Stomach (tissue), 9 donors: Measurements from ENCODE around the gene GSG1L. TPM values are rescaled to one million over a fixed set of nuclear protein-coding genes. Genes with fewer than 3 reads are reported as not detected.

Source experiments
- DNase-seq, 2 donors: peaks; one replicate each; pipeline versions ENCODE4 v3.0.0 to v3.0.0-alpha.2; 2013 to 2019
- H3K27ac ChIP-seq, 5 donors: fragments of 200-600 bp in 4 of 5; sonication (generic) in 4 of 5; one replicate each; pipeline ENCODE4 v1.5.1; 2013 to 2019; ENCODE audit warnings: mild to moderate bottlenecking in 1 of 5, moderate library complexity in 1 of 5
- H3K27me3 ChIP-seq, 3 donors: fragments of 200-600 bp; sonication (generic); one replicate each; pipeline ENCODE4 v1.5.1; 2017 to 2019; ENCODE audit warnings: mixed run types in 1 of 3
- H3K36me3 ChIP-seq, 4 donors: fragments of 200-600 bp; sonication (generic); 1 replicate in 3 of 4; 2 replicates in 1 of 4; pipeline ENCODE4 v1.5.1; 2016 to 2019
- H3K4me1 ChIP-seq, 4 donors: fragments of 200-600 bp; sonication (generic); one replicate each; pipeline ENCODE4 v1.5.1; 2016 to 2019
- H3K4me3 ChIP-seq, 4 donors: fragments of 200-600 bp; sonication (generic) in 3 of 4; one replicate each; pipeline ENCODE4 v1.5.1; 2016 to 2019; ENCODE audit warnings: mild to moderate bottlenecking in 1 of 4
- H3K9me3 ChIP-seq, 4 donors: fragments of 200-600 bp; sonication (generic); one replicate each; pipeline ENCODE4 v1.5.1; 2016 to 2019
- EP300 ChIP-seq: sonication (generic); formaldehyde crosslinking; IDR thresholded peaks from one replicate; pipeline ENCODE4 v1.6.1; 2017; ENCODE audit warnings: antibody characterized with exemption
- POLR2A ChIP-seq, 4 donors: fragments of 450-650 bp; IDR thresholded peaks; one replicate each; pipeline ENCODE4 v1.6.1; 2016; ENCODE audit warnings: antibody characterized with exemption in 4 of 4, control low read depth in 2 of 4, mild to moderate bottlenecking in 1 of 4, moderate library complexity in 1 of 4
- POLR2AphosphoS5 ChIP-seq, 3 donors: sonication (generic); formaldehyde crosslinking; IDR thresholded peaks; one replicate each; pipeline ENCODE4 v1.6.1; 2016; ENCODE audit warnings: antibody characterized with exemption in 3 of 3
- WGBS, 5 donors: extraction: QIAGEN DNeasy Blood & Tissue Kit in 3 of 5; methylation state at CpG; one replicate each; pipeline versions ENCODE4 v1.1.5 to v1.1.7; 2013 to 2018; 5-methylcytosine and 5-hydroxymethylcytosine counted together
- intact Hi-C: fragments of 100-400 bp; cut with DNase I; formaldehyde crosslinking; loops from one replicate; pipeline ENCODE4 v1.15.1; 2023; ENCODE audit warnings: low total_unique reads
- polyA plus RNA-seq, 3 donors: library from polyadenylated mRNA; stranded (reverse); fragments of 200-250 nt; gene quantifications; one replicate each; pipeline ENCODE4 v1.2.3, GENCODE V29; 2013
- small RNA-seq, 4 donors: library from RNA; depleted of rRNA; stranded (forward); fragments of <200 nt; gene quantifications; one replicate each; pipeline ENCODE3, GENCODE V24; 2016
- total RNA-seq, 5 donors: library from RNA; depleted of rRNA; stranded (reverse); fragments of >200 nt; gene quantifications; one replicate each; pipeline versions ENCODE4 v1.1.0 to v1.2.3, GENCODE V29; 2014 to 2016
- TF ChIP-seq, protein P1 (sequence below), 7 experiments: fragments of 450-650 bp in 4 of 7; fragments of 200-600 bp in 3 of 7; sonication (generic) in 3 of 7; IDR thresholded peaks; one replicate each; pipeline ENCODE4 v1.5.1; 2016 to 2019; ENCODE audit warnings: antibody characterized with exemption in 7 of 7, control low read depth in 2 of 7, mild to moderate bottlenecking in 1 of 7
- donor health status: healthy with polysubstance abuse.
- donor health status: Bipolar disorder and iron deficiency.
- donor health status: healthy.

GSG1L gene
- total and polyA plus RNA-seq, 8 donors: 0.06 TPM; not detected in 7

DNA sequence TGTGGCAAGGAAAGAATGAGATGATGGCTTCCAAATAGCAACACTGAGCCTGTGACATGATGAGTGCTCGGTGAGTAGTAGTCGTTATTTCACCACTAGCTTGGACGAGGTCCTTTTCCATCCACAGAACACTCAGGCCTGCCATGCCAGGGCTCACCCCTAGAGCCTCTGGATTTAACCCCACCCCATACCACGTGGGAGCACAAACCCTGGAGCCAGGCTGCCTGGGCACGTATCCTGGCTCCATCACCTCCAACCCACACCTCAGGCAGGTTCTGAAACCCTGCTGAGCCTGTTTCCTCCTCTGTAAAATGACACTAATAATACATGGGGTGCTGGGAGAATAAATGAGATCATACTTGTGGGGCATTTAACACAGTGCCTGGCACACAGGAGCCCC lies 321.2 kb downstream of the GSG1L start:
- no peak overlapping the region for H3K4me3 ChIP-seq
- intact Hi-C loops: no loop called here
- no peaks in the 10 kb centered on the region for H3K9me3 ChIP-seq
- TF ChIP-seq, protein P1, sequence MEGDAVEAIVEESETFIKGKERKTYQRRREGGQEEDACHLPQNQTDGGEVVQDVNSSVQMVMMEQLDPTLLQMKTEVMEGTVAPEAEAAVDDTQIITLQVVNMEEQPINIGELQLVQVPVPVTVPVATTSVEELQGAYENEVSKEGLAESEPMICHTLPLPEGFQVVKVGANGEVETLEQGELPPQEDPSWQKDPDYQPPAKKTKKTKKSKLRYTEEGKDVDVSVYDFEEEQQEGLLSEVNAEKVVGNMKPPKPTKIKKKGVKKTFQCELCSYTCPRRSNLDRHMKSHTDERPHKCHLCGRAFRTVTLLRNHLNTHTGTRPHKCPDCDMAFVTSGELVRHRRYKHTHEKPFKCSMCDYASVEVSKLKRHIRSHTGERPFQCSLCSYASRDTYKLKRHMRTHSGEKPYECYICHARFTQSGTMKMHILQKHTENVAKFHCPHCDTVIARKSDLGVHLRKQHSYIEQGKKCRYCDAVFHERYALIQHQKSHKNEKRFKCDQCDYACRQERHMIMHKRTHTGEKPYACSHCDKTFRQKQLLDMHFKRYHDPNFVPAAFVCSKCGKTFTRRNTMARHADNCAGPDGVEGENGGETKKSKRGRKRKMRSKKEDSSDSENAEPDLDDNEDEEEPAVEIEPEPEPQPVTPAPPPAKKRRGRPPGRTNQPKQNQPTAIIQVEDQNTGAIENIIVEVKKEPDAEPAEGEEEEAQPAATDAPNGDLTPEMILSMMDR (IDR thresholded peaks at IDR 0.05): no peak
- TF ChIP-seq POLR2AphosphoS5 (IDR thresholded peaks at IDR 0.05): no peak
- TF ChIP-seq EP300: no peak
- no peak for TF ChIP-seq POLR2A (IDR thresholded peaks at IDR 0.05)
- H3K36me3 ChIP-seq: peaks cover 11 to 76% (median 37%) of the 10 kb centered on the region in 4 donors
- 82 to 95% (median 90%) methylated on average over 3 to 5 of the region's 5 CpGs for WGBS, 5 donors
- no peak for DNase-seq
- H3K27me3 ChIP-seq: no peaks in the 10 kb centered on the region
- no peaks in the 10 kb centered on the region for H3K4me1 ChIP-seq
- no peak overlapping the region for H3K27ac ChIP-seq

DNA sequence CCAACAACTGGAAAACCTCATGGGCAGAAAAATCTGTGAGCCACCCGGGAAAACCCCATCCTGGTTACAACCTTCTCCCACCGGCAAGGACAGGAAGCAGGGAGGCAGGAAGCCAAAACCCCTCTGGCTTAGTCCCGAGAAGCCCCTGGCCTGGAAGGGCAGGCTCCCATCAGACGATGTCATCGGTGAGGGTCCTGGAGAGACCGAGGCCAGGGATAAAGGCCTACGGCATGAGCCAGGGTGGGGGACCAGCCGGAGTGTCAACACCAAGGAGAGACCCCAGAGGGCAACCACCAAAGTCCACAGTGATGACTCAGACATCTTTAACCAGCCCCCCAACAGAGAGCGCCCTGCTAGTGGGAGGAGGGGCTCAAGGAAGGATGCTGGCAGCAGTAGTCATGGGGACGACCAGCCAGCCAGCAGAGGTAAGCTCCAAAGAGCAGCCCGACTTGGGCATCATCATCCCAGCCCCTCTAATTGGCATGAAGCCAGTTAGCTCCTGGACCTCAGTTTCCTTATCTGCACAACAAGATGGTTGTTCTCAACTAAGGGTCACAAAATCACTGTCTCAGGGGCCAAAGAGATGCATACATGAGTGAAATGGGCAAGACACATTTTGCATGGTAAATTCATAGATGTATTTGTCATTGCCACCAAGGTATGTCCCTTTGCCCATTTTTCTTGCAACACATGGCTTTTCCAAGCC lies 322.9 kb downstream of the GSG1L start:
- DNase-seq: no peak

DNA sequence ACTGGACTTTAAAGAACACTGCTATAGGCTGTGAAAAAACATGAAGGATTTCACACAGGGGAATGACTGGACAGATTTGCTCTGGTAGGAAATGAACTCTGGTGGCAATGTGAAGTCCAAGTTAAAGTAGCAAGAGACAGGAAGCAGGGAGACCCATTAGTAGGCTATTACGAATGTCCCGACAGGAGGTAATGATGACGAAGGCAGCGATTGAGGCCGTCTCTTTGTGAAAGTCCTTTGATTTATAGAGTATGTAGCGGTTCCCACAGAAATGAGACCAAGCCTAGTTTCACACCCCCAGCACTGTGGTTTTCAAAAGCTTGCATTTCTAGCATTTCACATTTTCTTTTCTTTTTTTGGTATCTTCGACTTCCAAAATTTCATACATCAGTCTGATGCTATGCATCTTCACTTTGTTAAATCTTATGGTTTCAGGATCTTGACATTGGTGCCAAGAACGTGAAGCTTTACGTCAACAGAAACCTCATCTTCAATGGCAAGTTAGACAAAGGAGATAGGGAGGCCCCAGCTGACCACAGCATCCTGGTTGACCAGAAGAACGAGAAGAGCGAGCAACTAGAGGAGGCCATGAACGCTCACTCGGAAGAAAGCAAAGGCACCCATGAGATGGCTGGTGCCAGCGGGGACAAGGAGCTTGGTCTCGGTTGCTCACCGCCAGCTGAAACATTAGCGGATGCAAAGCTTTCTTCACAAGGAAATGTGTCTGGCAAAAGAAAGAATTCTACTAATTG lies 323.7 kb downstream of the GSG1L start:
- intact Hi-C loops: no loop called here
- no peak overlapping the region for H3K27ac ChIP-seq
- no peak overlapping the region for H3K4me3 ChIP-seq
- WGBS, 5 donors: 89 to 94% (median 91%) methylated on average over 17 of the region's 17 CpGs
- TF ChIP-seq EP300 (no peak), POLR2A (IDR thresholded peaks at IDR 0.05) (no peak), POLR2AphosphoS5 (IDR thresholded peaks at IDR 0.05) (no peak)
- TF ChIP-seq, protein P1 (IDR thresholded peaks at IDR 0.05): no peak
- H3K36me3 ChIP-seq: peaks cover 11 to 90% (median 57%) of the 10 kb centered on the region in 4 donors
- H3K27me3 ChIP-seq: no peaks in the 10 kb centered on the region
- no peaks in the 10 kb centered on the region for H3K9me3 ChIP-seq
- no peaks in the 10 kb centered on the region for H3K4me1 ChIP-seq
- no peak for DNase-seq

More for the DNA sequence above, 322.9 kb downstream of the GSG1L start:
- TF ChIP-seq EP300: no peak
- TF ChIP-seq, protein P1 (IDR thresholded peaks at IDR 0.05): no peak
- no peak for TF ChIP-seq POLR2A (IDR thresholded peaks at IDR 0.05)
- no peak for TF ChIP-seq POLR2AphosphoS5 (IDR thresholded peaks at IDR 0.05)
- Histone ChIP-seq H3K36me3 (peaks cover 11 to 93% (median 50%) of the 10 kb centered on the region in 4 donors), H3K27me3 (no peaks in the 10 kb centered on the region), H3K4me1 (no peaks in the 10 kb centered on the region), H3K27ac (no peak overlapping the region), H3K4me3 (no peak overlapping the region), H3K9me3 (no peaks in the 10 kb centered on the region)
- 89 to 94% (median 90%) methylated on average over 10 to 11 of the region's 11 CpGs for WGBS, 5 donors
- intact Hi-C loops: no loop called here

DNA sequence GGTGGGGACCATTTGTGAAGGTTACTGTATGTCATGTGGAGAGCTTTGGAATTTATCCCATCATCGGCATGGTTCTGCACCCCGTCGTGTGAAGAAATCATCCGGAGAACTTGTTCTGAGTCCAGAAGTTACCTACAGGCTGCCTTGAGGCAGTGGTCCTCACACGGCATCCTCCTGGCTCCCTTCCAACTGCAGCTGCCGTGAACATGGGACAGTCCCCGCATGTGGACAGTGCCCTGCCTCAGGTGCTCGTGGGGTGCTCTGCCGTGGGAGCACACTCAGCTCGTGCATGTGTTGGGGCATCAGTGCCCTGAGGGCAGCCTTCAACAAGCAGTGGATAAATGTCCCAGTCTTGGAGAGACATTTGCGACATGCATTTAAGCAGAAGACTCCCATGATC lies 324.9 kb downstream of the GSG1L start:
- intact Hi-C loops: no loop called here
- no peaks in the 10 kb centered on the region for H3K9me3 ChIP-seq

More for the DNA sequence above, 324.9 kb downstream of the GSG1L start:
- 84 to 92% (median 87%) methylated on average over 8 to 11 of the region's 11 CpGs for WGBS, 5 donors
- Histone ChIP-seq H3K4me1 (no peaks in the 10 kb centered on the region), H3K36me3 (peaks cover 11 to 80% (median 59%) of the 10 kb centered on the region in 4 donors), H3K27me3 (no peaks in the 10 kb centered on the region), H3K4me3 (no peak overlapping the region), H3K27ac (no peak overlapping the region)
- TF ChIP-seq EP300 (no peak), POLR2A (IDR thresholded peaks at IDR 0.05) (no peak), POLR2AphosphoS5 (IDR thresholded peaks at IDR 0.05) (no peak)
- TF ChIP-seq, protein P1 (IDR thresholded peaks at IDR 0.05): no peak
- no peak for DNase-seq

Small RNA genes lying within 50 kb of the gene (small RNA-seq; reads per million reads assigned to genes)
- gene RNU6-1241P: 0 reads per million in 4 donors
- gene RNU6-159P: 0 reads per million in 4 donors

Other genes starting within 250 kb of the GSG1L start
- gene XPO6, start 148.3 kb upstream of the GSG1L start, total RNA-seq: 100 to 1,000 TPM in 4 of 5 donors, 10 to 100 TPM in 1; 46.7 to 241 (median 112) TPM
- 10 to 100 TPM; 37.2 to 61.3 (median 39.0) TPM for gene XPO6, start 148.3 kb upstream of the GSG1L start, polyA plus RNA-seq
- 1 to 10 TPM in 1 of 5 donors, under 1 TPM in 3, not detected in 1; 0.37 to 2.0 (median 0.74) TPM for gene SBK1, start 228.8 kb upstream of the GSG1L start, total RNA-seq
- under 1 TPM; 0.31 to 0.87 (median 0.63) TPM for gene SBK1, start 228.8 kb upstream of the GSG1L start, polyA plus RNA-seq